Activated CD4-positive, alpha-beta T cell treated with anti-CD3 and anti-CD28 coated beads for 36 hours (primary cell): ENCODE data around the gene LRG1. TPM values are rescaled to one million over a fixed set of nuclear protein-coding genes. Genes with fewer than 3 reads are reported as not detected.
A peak's percentile ranks its signal among the peaks of the same experiment; 100 is the strongest.

Source experiments
- ATAC-seq: fragments of 200-7000 bp; cut with Tn5 transposase; one replicate; pipeline ENCODE4 v1.10.0; 2021; ENCODE audit warnings: mild to moderate bottlenecking, moderate library complexity
- CTCF ChIA-PET: fragments of 350-600 bp; sonication (Branson Sonifier 250); formaldehyde crosslinking; loops from one replicate; lab custom pipeline; 2021; ENCODE audit warnings: antibody characterized with exemption; lab: Charles Lee
- POLR2A ChIA-PET: fragments of 350-600 bp; sonication (Branson Sonifier 250); formaldehyde crosslinking; loops from one replicate; lab custom pipeline; 2021; ENCODE audit warnings: antibody characterized with exemption, inconsistent platforms; lab: Charles Lee
- DNase-seq: peaks from one replicate; pipeline ENCODE4 v3.0.0-alpha.2; 2020
- H3K27ac Mint-ChIP-seq: one replicate; pipeline ENCODE4 v1.8.0; 2021; ENCODE audit warnings: mixed read lengths
- H3K27me3 Mint-ChIP-seq: one replicate; pipeline ENCODE4 v1.8.0; 2021; ENCODE audit warnings: mixed read lengths
- H3K36me3 Mint-ChIP-seq: one replicate; pipeline ENCODE4 v1.8.0; 2021; ENCODE audit warnings: low read depth, mixed read lengths
- H3K4me1 Mint-ChIP-seq: one replicate; pipeline ENCODE4 v1.8.0; 2021; ENCODE audit warnings: mixed read lengths
- H3K4me3 Mint-ChIP-seq: one replicate; pipeline ENCODE4 v1.8.0; 2021; ENCODE audit warnings: mild to moderate bottlenecking, moderate library complexity, mixed read lengths
- H3K9me3 Mint-ChIP-seq: one replicate; pipeline ENCODE4 v1.8.0; 2021; ENCODE audit warnings: low read depth, mixed read lengths
- intact Hi-C, 2 experiments: fragments of 100-400 bp; cut with DNase I in 1 of 2; cut with micrococcal nuclease in 1 of 2; formaldehyde crosslinking; loops; one replicate each; pipeline versions ENCODE4 v1.14.2 to v1.15.1; 2022 to 2024; cut with DNase I, micrococcal nuclease
- total RNA-seq, 2 experiments: library from RNA; stranded (reverse); gene quantifications; one replicate each; pipeline ENCODE4 v1.2.3, GENCODE V29; 2021

LRG1 gene
- total RNA-seq, 2 experiments from 2014 or later: 0.35 to 0.57 TPM

- DNase-seq (peak; percentile 52), ATAC-seq (no peak)
- no peak overlapping the region for H3K27ac Mint-ChIP-seq
- ChIA-PET CTCF (no interaction called here), POLR2A (no interaction called here)
- H3K4me3 Mint-ChIP-seq: no peak overlapping the region
- intact Hi-C loops: no loop called here
- no peaks in the 10 kb centered on the region for H3K36me3 Mint-ChIP-seq
- H3K27me3 Mint-ChIP-seq: peaks cover 45% of the 10 kb centered on the region
- H3K4me1 Mint-ChIP-seq: peaks cover 7% of the 10 kb centered on the region
- no peaks in the 10 kb centered on the region for H3K9me3 Mint-ChIP-seq
These were observed 42.1 kb upstream of the LRG1 start for GRCh38 chr19:4581666-4582553.

GRCh38 chr19:4580961-4581665, 41.3 kb upstream of the LRG1 start:
- peaks cover 47% of the 10 kb centered on the region for H3K27me3 Mint-ChIP-seq
- no peak overlapping the region for H3K27ac Mint-ChIP-seq
- peaks cover 7% of the 10 kb centered on the region for H3K4me1 Mint-ChIP-seq
- intact Hi-C loops: no loop called here
- POLR2A ChIA-PET: no interaction called here
- CTCF ChIA-PET: interaction anchor here (0.7 kb wide), 1 partner anchor 350 kb away, joined by 3 read pairs; no protein-coding TSS in a partner anchor
- DNase-seq (no peak), ATAC-seq (no peak)
- H3K9me3 Mint-ChIP-seq: no peaks in the 10 kb centered on the region
- no peaks in the 10 kb centered on the region for H3K36me3 Mint-ChIP-seq
- H3K4me3 Mint-ChIP-seq: no peak overlapping the region

- H3K27me3 Mint-ChIP-seq: peaks cover 45% of the 10 kb centered on the region
- peaks cover 11% of the 10 kb centered on the region for H3K4me1 Mint-ChIP-seq
- no peak overlapping the region for H3K4me3 Mint-ChIP-seq
- POLR2A ChIA-PET: no interaction called here
- intact Hi-C loops: no loop called here
- no peaks in the 10 kb centered on the region for H3K9me3 Mint-ChIP-seq
- no peaks in the 10 kb centered on the region for H3K36me3 Mint-ChIP-seq
- ATAC-seq (no peak), DNase-seq (no peak)
- no peak overlapping the region for H3K27ac Mint-ChIP-seq
- CTCF ChIA-PET: interaction anchor here (0.7 to 1.1 kb wide), 5 partner anchors 10 to 349 kb away, joined by 3 to 4 read pairs (median 3); no protein-coding TSS in a partner anchor
These were observed 40.4 kb upstream of the LRG1 start for GRCh38 chr19:4580021-4580901.

- H3K36me3 Mint-ChIP-seq: no peaks in the 10 kb centered on the region
- H3K4me3 Mint-ChIP-seq: no peak overlapping the region
- DNase-seq (no peak), ATAC-seq (no peak)
- intact Hi-C loops: loop anchor here in 1 of 2 experiments (5.0 kb wide), 1 partner anchor 213 kb away; the partner anchor contains the start of gene FEM1A
- no peak overlapping the region for H3K27ac Mint-ChIP-seq
- H3K27me3 Mint-ChIP-seq: peaks cover 45% of the 10 kb centered on the region
- H3K4me1 Mint-ChIP-seq: peaks cover 14% of the 10 kb centered on the region
- no peaks in the 10 kb centered on the region for H3K9me3 Mint-ChIP-seq
- ChIA-PET POLR2A (no interaction called here), CTCF (interaction anchor here (0.9 to 1.1 kb wide), 4 partner anchors 9 to 58 kb away, joined by 3 to 4 read pairs (median 3); no protein-coding TSS in a partner anchor)
These were observed 39.6 kb upstream of the LRG1 start for GRCh38 chr19:4579389-4579788.

GRCh38 chr19:4578552-4579248, 38.9 kb upstream of the LRG1 start:
- peaks cover 45% of the 10 kb centered on the region for H3K27me3 Mint-ChIP-seq
- peaks cover 14% of the 10 kb centered on the region for H3K4me1 Mint-ChIP-seq
- intact Hi-C loops: loop anchor here in 1 of 2 experiments (5.0 kb wide), 1 partner anchor 214 kb away; the partner anchor contains the start of gene FEM1A
- DNase-seq: no peak
- ATAC-seq: no peak
- no peaks in the 10 kb centered on the region for H3K9me3 Mint-ChIP-seq
- H3K27ac Mint-ChIP-seq: no peak overlapping the region
- no peaks in the 10 kb centered on the region for H3K36me3 Mint-ChIP-seq
- ChIA-PET CTCF (interaction anchor here (1.0 to 1.1 kb wide), 3 partner anchors 8 to 59 kb away, joined by 3 read pairs; no protein-coding TSS in a partner anchor), POLR2A (no interaction called here)
- no peak overlapping the region for H3K4me3 Mint-ChIP-seq

- no peak for DNase-seq
- intact Hi-C loops: loop anchor here (2.0 to 5.0 kb wide), 2 partner anchors 60 to 215 kb away; partner anchors contain the start of gene FEM1A (in 1 of the 2)
- peak overlapping the region; percentile 25 for H3K27ac Mint-ChIP-seq
- H3K36me3 Mint-ChIP-seq: no peaks in the 10 kb centered on the region
- H3K4me1 Mint-ChIP-seq: peaks cover 12% of the 10 kb centered on the region
- CTCF ChIA-PET: interaction anchor here (0.6 to 2.6 kb wide), 10 partner anchors 9 to 100 kb away, joined by 3 to 18 read pairs (median 4); no protein-coding TSS in a partner anchor
- ATAC-seq: no peak
- no peaks in the 10 kb centered on the region for H3K9me3 Mint-ChIP-seq
- POLR2A ChIA-PET: no interaction called here
- peaks cover 36% of the 10 kb centered on the region for H3K27me3 Mint-ChIP-seq
- no peak overlapping the region for H3K4me3 Mint-ChIP-seq
These were observed 37.4 kb upstream of the LRG1 start for GRCh38 chr19:4577020-4577782.

GRCh38 chr19:4576016-4576933, 36.4 kb upstream of the LRG1 start:
- Mint-ChIP-seq H3K27me3 (peaks cover 32% of the 10 kb centered on the region), H3K4me1 (peaks cover 8% of the 10 kb centered on the region), H3K4me3 (peak overlapping the region; percentile 4), H3K27ac (no peak overlapping the region), H3K36me3 (no peaks in the 10 kb centered on the region), H3K9me3 (no peaks in the 10 kb centered on the region)
- intact Hi-C loops: loop anchor here (1.0 to 5.0 kb wide), 3 partner anchors 60 to 216 kb away; partner anchors contain the start of gene FEM1A (in 1 of the 2)
- DNase-seq: peak; percentile 85
- ChIA-PET CTCF (interaction anchor here (0.7 to 2.6 kb wide), 12 partner anchors 8 to 387 kb away, joined by 3 to 18 read pairs (median 4); partner anchors contain the start of gene FEM1A), POLR2A (interaction anchor here (0.6 kb wide), 1 partner anchor 84 kb away, joined by 5 read pairs; no protein-coding TSS in a partner anchor)
- ATAC-seq: peak; percentile 61

- CTCF ChIA-PET: interaction anchor here (0.7 to 2.6 kb wide), 6 partner anchors 10 to 386 kb away, joined by 3 to 18 read pairs (median 4); partner anchors contain the start of gene FEM1A
- ATAC-seq: peak; percentile 78
- peak; percentile 71 for DNase-seq
- no peak overlapping the region for H3K27ac Mint-ChIP-seq
- H3K4me1 Mint-ChIP-seq: peaks cover 8% of the 10 kb centered on the region
- H3K36me3 Mint-ChIP-seq: no peaks in the 10 kb centered on the region
- POLR2A ChIA-PET: interaction anchor here (0.6 kb wide), 1 partner anchor 84 kb away, joined by 5 read pairs; no protein-coding TSS in a partner anchor
- intact Hi-C loops: loop anchor here (1.0 to 5.0 kb wide), 3 partner anchors 61 to 217 kb away; partner anchors contain the start of gene FEM1A (in 1 of the 2)
- H3K27me3 Mint-ChIP-seq: peaks cover 29% of the 10 kb centered on the region
- no peaks in the 10 kb centered on the region for H3K9me3 Mint-ChIP-seq
- H3K4me3 Mint-ChIP-seq: peak overlapping the region; percentile 4
These were observed 35.6 kb upstream of the LRG1 start for GRCh38 chr19:4575267-4576015.
